NB4 (cell line): ENCODE results near the gene MAP4K2.

Experiments used
- DNase-seq: peaks from one replicate; pipeline ENCODE4 v3.0.0; 2010; ENCODE audit warnings: low read depth
- H3K4me3 ChIP-seq: one replicate; pipeline ENCODE4 v1.5.1; 2011; ENCODE audit warnings: mild to moderate bottlenecking, low read depth, low read length, moderate library complexity
- CTCF ChIP-seq: IDR thresholded peaks from one replicate; pipeline ENCODE4 v1.5.1; 2012; ENCODE audit warnings: low read depth, low read length
- MAX ChIP-seq: IDR thresholded peaks from 2 replicates; pipeline ENCODE4 v1.6.1; 2011; ENCODE audit warnings: low read depth, low read length
- MYC ChIP-seq: IDR thresholded peaks from 2 replicates; pipeline ENCODE4 v1.6.1; 2011; ENCODE audit warnings: low read depth, low read length
- POLR2A ChIP-seq: IDR thresholded peaks from 2 replicates; pipeline ENCODE4 v1.6.1; 2011; ENCODE audit warnings: mild to moderate bottlenecking; ENCODE audit not compliant: insufficient read length; ENCODE audit errors: extremely low read depth

MAP4K2 gene

GRCh38 chr11:64803158-64803845 is at the start of gene MAP4K2:
MAP4K2 (minus strand) TSS chr11:64803214; CDS start chr11:64803149, 65 bp downstream.
- DNase-seq, result peak; percentile 86
- TF ChIP-seq CTCF, result peak; percentile 23
- TF ChIP-seq MAX, result 0 out of 2 replicates have a peak, but pooled peaks have one; percentile 16
- TF ChIP-seq MYC, result peak; percentile 18; the same call in 1 of the 2 replicates
- TF ChIP-seq POLR2A, result no peak
- H3K4me3 ChIP-seq, result peak within 1 kb of the TSS; percentile 63

- TF ChIP-seq MYC (no peak), MAX (no peak), POLR2A (no peak), CTCF (no peak)
- no peak overlapping the region for H3K4me3 ChIP-seq
- DNase-seq, result no peak
Observed at GRCh38 chr11:64851831-64852351, 48.9 kb upstream of the MAP4K2 start.

- peak; percentile 64 for DNase-seq
- TF ChIP-seq MYC (no peak), CTCF (no peak), POLR2A (no peak), MAX (no peak)
- H3K4me3 ChIP-seq, result no peak overlapping the region
Observed at GRCh38 chr11:64850979-64851567, 48.1 kb upstream of the MAP4K2 start.

GRCh38 chr11:64849598-64850356 is 46.8 kb upstream of the MAP4K2 start:
- TF ChIP-seq MAX, result no peak
- TF ChIP-seq CTCF, result no peak
- no peak for TF ChIP-seq POLR2A
- TF ChIP-seq MYC, result no peak
- no peak for DNase-seq
- no peak overlapping the region for H3K4me3 ChIP-seq

GRCh38 chr11:64848826-64849597 is 46.0 kb upstream of the MAP4K2 start:
- TF ChIP-seq CTCF (peak; percentile 25), MAX (no peak), MYC (no peak), POLR2A (no peak)
- peak; percentile 42 for DNase-seq
- H3K4me3 ChIP-seq, result no peak overlapping the region
